ENCODE data around the gene NARS2. TPM values are rescaled to one million over a fixed set of nuclear protein-coding genes. Genes with fewer than 3 reads are reported as not detected.

The NARS2 gene
- total RNA-seq, 4 donors from 2014 or later = 12.9 to 29.1 (median 18.7) TPM

DNA sequence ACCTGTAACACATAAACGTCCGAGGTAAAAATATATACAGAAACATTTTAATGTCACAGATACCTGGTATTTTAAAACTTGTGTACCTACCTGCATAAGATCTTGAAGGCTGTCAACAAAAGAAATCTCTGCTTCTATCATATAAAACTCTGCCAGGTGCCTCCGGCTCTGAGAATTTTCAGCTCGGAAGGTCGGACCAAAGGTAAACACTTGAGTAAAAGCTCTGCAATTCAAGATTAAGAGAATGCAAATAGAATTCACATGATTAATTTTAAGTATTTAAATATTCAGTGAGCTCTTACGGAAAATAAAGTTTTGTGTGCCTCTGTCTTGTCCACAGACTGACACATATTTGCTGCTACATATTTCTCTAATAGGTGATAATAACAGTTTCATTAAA lies 81.7 kb downstream of the NARS2 start:
- in situ Hi-C loops (cut with MboI; ENCODE audit: low sequenced_read_pairs in 4 of 4) = no loop called here

DNA sequence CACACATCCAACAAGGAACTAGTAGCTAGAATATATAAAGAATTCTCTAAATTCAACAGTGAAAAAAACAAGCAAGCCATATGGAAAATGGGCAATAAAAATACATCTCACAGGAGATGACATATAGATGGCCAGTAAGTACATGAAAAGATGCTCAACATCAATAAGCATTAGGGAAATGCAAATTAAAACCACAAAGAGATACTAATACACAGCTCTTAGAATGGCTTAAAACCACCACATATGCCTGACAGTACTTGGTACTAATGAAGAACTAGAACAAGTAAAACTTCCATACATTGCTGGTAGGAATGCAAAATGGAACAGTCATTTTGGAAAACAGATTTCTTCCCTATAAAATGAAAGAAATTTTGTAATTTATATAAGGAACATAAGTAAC lies 85.5 kb downstream of the NARS2 start:
- Histone ChIP-seq H3K27ac (no peak overlapping the region), H3K27me3 (no peaks in the 10 kb centered on the region), H3K4me3 (no peak overlapping the region), H3K36me3 (no peaks in the 10 kb centered on the region), H3K4me1 (no peaks in the 10 kb centered on the region), H3K9me3 (no peaks in the 10 kb centered on the region)
- in situ Hi-C loops (cut with MboI; ENCODE audit: low sequenced_read_pairs in 4 of 4) (no loop called here), intact Hi-C loops (cut with DNase I; ENCODE audit: low total_unique reads) (no loop called here)
- ATAC-seq (no peak), DNase-seq (no peak)
- TF ChIP-seq, protein P1, sequence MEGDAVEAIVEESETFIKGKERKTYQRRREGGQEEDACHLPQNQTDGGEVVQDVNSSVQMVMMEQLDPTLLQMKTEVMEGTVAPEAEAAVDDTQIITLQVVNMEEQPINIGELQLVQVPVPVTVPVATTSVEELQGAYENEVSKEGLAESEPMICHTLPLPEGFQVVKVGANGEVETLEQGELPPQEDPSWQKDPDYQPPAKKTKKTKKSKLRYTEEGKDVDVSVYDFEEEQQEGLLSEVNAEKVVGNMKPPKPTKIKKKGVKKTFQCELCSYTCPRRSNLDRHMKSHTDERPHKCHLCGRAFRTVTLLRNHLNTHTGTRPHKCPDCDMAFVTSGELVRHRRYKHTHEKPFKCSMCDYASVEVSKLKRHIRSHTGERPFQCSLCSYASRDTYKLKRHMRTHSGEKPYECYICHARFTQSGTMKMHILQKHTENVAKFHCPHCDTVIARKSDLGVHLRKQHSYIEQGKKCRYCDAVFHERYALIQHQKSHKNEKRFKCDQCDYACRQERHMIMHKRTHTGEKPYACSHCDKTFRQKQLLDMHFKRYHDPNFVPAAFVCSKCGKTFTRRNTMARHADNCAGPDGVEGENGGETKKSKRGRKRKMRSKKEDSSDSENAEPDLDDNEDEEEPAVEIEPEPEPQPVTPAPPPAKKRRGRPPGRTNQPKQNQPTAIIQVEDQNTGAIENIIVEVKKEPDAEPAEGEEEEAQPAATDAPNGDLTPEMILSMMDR (IDR thresholded peaks at IDR 0.05 in 4 of 5, conservative IDR thresholded peaks at IDR 0.05 in 1 of 5) = no peak
- TF ChIP-seq POLR2A (IDR thresholded peaks at IDR 0.05) = no peak

More for the DNA sequence above, 81.7 kb downstream of the NARS2 start:
- intact Hi-C loops (cut with DNase I; ENCODE audit: low total_unique reads) = no loop called here
- DNase-seq (no peak), ATAC-seq (no peak)
- Histone ChIP-seq H3K27ac (no peak overlapping the region), H3K27me3 (no peaks in the 10 kb centered on the region), H3K9me3 (no peaks in the 10 kb centered on the region), H3K36me3 (no peaks in the 10 kb centered on the region), H3K4me3 (no peak overlapping the region), H3K4me1 (peaks cover 11 to 13% of the 10 kb centered on the region in 2 donors)
- TF ChIP-seq, protein P1 (IDR thresholded peaks at IDR 0.05 in 4 of 5, conservative IDR thresholded peaks at IDR 0.05 in 1 of 5) = no peak
- TF ChIP-seq POLR2A (IDR thresholded peaks at IDR 0.05) = no peak

DNA sequence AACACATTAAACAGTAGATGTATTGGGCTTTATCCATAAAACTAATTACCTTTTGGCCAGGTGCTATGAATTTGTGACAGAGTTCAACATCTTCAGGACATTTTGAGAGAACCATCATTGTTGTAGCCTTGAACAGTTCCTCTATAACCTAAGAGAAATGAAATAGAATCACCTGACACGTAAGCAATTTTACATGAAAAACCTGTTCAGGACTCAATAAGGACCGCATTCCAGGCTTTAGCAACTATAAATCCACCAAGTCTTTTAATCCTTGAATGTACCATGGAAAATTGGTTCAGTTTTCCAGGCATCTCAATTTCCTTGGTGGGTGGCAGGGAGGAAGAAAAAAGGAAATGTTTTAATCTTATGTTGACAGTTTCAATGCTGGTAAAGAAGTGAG lies 96.1 kb downstream of the NARS2 start:
- TF ChIP-seq POLR2A (IDR thresholded peaks at IDR 0.05) = no peak
- TF ChIP-seq, protein P1 (IDR thresholded peaks at IDR 0.05 in 4 of 5, conservative IDR thresholded peaks at IDR 0.05 in 1 of 5) = no peak
- intact Hi-C loops (cut with DNase I; ENCODE audit: low total_unique reads) = no loop called here
- ATAC-seq = no peak
- no peaks in the 10 kb centered on the region for H3K36me3 ChIP-seq
- H3K4me1 ChIP-seq = no peaks in the 10 kb centered on the region
- no peaks in the 10 kb centered on the region for H3K27me3 ChIP-seq
- DNase-seq = no peak
- H3K27ac ChIP-seq = no peak overlapping the region
- no peaks in the 10 kb centered on the region for H3K9me3 ChIP-seq
- in situ Hi-C loops (cut with MboI; ENCODE audit: low sequenced_read_pairs in 4 of 4) = no loop called here
- H3K4me3 ChIP-seq = no peak overlapping the region

DNA sequence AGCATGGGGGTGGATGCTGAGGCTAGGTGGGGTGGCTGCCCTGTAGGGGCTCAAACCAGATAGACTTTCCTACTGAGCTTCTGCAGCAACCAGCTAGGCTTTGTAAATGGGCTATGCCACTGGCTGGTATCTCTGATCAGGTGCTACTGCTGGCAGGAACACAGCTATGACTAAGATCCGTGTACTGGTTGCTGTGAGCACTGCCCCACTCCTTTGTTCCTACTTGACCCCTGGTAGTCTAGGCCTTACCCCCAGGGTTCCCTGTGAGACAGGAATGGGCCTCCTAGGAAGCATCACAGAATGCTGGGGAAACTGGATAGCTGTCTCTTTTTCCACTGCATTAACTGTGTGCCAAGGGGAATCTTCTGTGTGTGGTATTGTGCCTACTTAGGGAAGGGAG lies 98.6 kb downstream of the NARS2 start:
- ATAC-seq = no peak
- H3K9me3 ChIP-seq = no peaks in the 10 kb centered on the region
- no peaks in the 10 kb centered on the region for H3K27me3 ChIP-seq

More for the DNA sequence above, 98.6 kb downstream of the NARS2 start:
- no peak for DNase-seq
- Histone ChIP-seq H3K27ac (no peak overlapping the region), H3K4me1 (no peaks in the 10 kb centered on the region), H3K36me3 (no peaks in the 10 kb centered on the region), H3K4me3 (no peak overlapping the region)
- in situ Hi-C loops (cut with MboI; ENCODE audit: low sequenced_read_pairs in 4 of 4) = no loop called here
- intact Hi-C loops (cut with DNase I; ENCODE audit: low total_unique reads) = no loop called here
- TF ChIP-seq POLR2A (IDR thresholded peaks at IDR 0.05) = no peak
- TF ChIP-seq, protein P1 (IDR thresholded peaks at IDR 0.05 in 4 of 5, conservative IDR thresholded peaks at IDR 0.05 in 1 of 5) = no peak
